GM21717 (cell line): Measurements from ENCODE around the gene ZFR2.

Source experiments
- ATAC-seq: cut with Tn5 transposase; IDR thresholded peaks from one replicate; pipeline ENCODE4 v1.9.1; 2021; ENCODE audit warnings: mild to moderate bottlenecking, moderate library complexity; ENCODE audit not compliant: unreplicated experiment

ZFR2 gene

GRCh38 chr19:3837922-3838321 lies 30.9 kb downstream of the ZFR2 start:
- ATAC-seq = no peak

GRCh38 chr19:3837332-3837731 lies 31.5 kb downstream of the ZFR2 start:
- no peak for ATAC-seq

- no peak for ATAC-seq
Observed at GRCh38 chr19:3836887-3837286, 32.0 kb downstream of the ZFR2 start.

- no peak for ATAC-seq
Observed at GRCh38 chr19:3835055-3835435, 33.8 kb downstream of the ZFR2 start.

- no peak for ATAC-seq
Observed at GRCh38 chr19:3834349-3835054, 34.3 kb downstream of the ZFR2 start.

GRCh38 chr19:3833578-3834348 lies 35.1 kb downstream of the ZFR2 start:
- ATAC-seq = no peak

- ATAC-seq = no peak
Observed at GRCh38 chr19:3832001-3832400, 36.8 kb downstream of the ZFR2 start.

- ATAC-seq = no peak
Observed at GRCh38 chr19:3831601-3832000, 37.2 kb downstream of the ZFR2 start.

GRCh38 chr19:3830621-3831589 lies 37.9 kb downstream of the ZFR2 start:
- no peak for ATAC-seq

- ATAC-seq = no peak
Observed at GRCh38 chr19:3827306-3827705, 41.5 kb downstream of the ZFR2 start.

GRCh38 chr19:3826163-3826562 lies 42.7 kb downstream of the ZFR2 start:
- ATAC-seq = no peak

- ATAC-seq = no peak
Observed at GRCh38 chr19:3825286-3825956, 43.4 kb downstream of the ZFR2 start.

GRCh38 chr19:3823350-3823713 lies 45.5 kb downstream of the ZFR2 start:
- no peak for ATAC-seq

GRCh38 chr19:3822683-3823349 lies 46.0 kb downstream of the ZFR2 start:
- no peak for ATAC-seq

- no peak for ATAC-seq
Observed at GRCh38 chr19:3821857-3822364, 46.9 kb downstream of the ZFR2 start.

- ATAC-seq = no peak
Observed at GRCh38 chr19:3821156-3821555, 47.7 kb downstream of the ZFR2 start.

GRCh38 chr19:3819989-3820388 lies 48.8 kb downstream of the ZFR2 start:
- ATAC-seq = no peak

- ATAC-seq = no peak
Observed at GRCh38 chr19:3818918-3819317, 49.9 kb downstream of the ZFR2 start.

GRCh38 chr19:3818466-3818865 lies 50.4 kb downstream of the ZFR2 start:
- ATAC-seq = no peak

GRCh38 chr19:3817761-3818160 lies 51.1 kb downstream of the ZFR2 start:
- ATAC-seq = no peak
